Stimulated activated CD4-positive, alpha-beta T cell treated with anti-CD3 and anti-CD28 coated beads, Interleukin-15, amount 100 ng/mL, for 24 hours (primary cell): ENCODE measurements around the gene AHNAK2.
A peak's percentile ranks its signal among the peaks of the same experiment; 100 is the strongest.
"Not testable (repeated sequence)": the region's sequence is repeated elsewhere in the genome, so short reads cannot be mapped to it uniquely, and the experiment has no call there.

Source experiments
- DNase-seq: peaks from one replicate; pipeline ENCODE4 v3.0.0-alpha.2; 2020

The AHNAK2 gene

GRCh38 chr14:104977681-104978653 lies at the start of gene AHNAK2:
Gene AHNAK2 (minus strand): TSS chr14:104978374. CDS start chr14:104978237, 137 bp downstream.
- peak; percentile 78 for DNase-seq

- DNase-seq = not testable (repeated sequence)
Measured at GRCh38 chr14:105027718-105028117, 49.5 kb upstream of the AHNAK2 start.

GRCh38 chr14:105026802-105027563 lies 48.8 kb upstream of the AHNAK2 start:
- no peak for DNase-seq

- no peak for DNase-seq
Measured at GRCh38 chr14:105026033-105026785, 48.0 kb upstream of the AHNAK2 start.

GRCh38 chr14:105025429-105025828 lies 47.3 kb upstream of the AHNAK2 start:
- no peak for DNase-seq

GRCh38 chr14:105023791-105024480 lies 45.8 kb upstream of the AHNAK2 start:
- no peak for DNase-seq

GRCh38 chr14:105023144-105023543 lies 45.0 kb upstream of the AHNAK2 start:
- no peak for DNase-seq

- no peak for DNase-seq
Measured at GRCh38 chr14:105022276-105022670, 44.1 kb upstream of the AHNAK2 start.

GRCh38 chr14:105021656-105022275 lies 43.6 kb upstream of the AHNAK2 start:
- DNase-seq = peak; percentile 66

- DNase-seq = peak; percentile 98
Measured at GRCh38 chr14:105020815-105021655, 42.9 kb upstream of the AHNAK2 start, which contains the start of gene CDCA4. Gene CDCA4 (minus strand): TSS chr14:105021083. CDS start chr14:105011929, 9,154 bp downstream.

- peak; percentile 68 for DNase-seq
Measured at GRCh38 chr14:105019861-105020814, 42.0 kb upstream of the AHNAK2 start.

- no peak for DNase-seq
Measured at GRCh38 chr14:105018414-105018813, 40.2 kb upstream of the AHNAK2 start.

- DNase-seq = no peak
Measured at GRCh38 chr14:105015905-105016304, 37.7 kb upstream of the AHNAK2 start.

- no peak for DNase-seq
Measured at GRCh38 chr14:105015242-105015641, 37.1 kb upstream of the AHNAK2 start.

- no peak for DNase-seq
Measured at GRCh38 chr14:105014631-105015030, 36.5 kb upstream of the AHNAK2 start.

- no peak for DNase-seq
Measured at GRCh38 chr14:105014032-105014431, 35.9 kb upstream of the AHNAK2 start.

GRCh38 chr14:105013150-105013785 lies 35.1 kb upstream of the AHNAK2 start:
- no peak for DNase-seq

- no peak for DNase-seq
Measured at GRCh38 chr14:105012171-105012985, 34.2 kb upstream of the AHNAK2 start.
